HG02759 (cell line): ENCODE data around the gene CSAD.
"Not testable (repeated sequence)": the region's sequence is repeated elsewhere in the genome, so short reads cannot be mapped to it uniquely, and the experiment has no call there.

ENCODE experiments used
- ATAC-seq: cut with Tn5 transposase; IDR thresholded peaks from one replicate; pipeline ENCODE4 v1.9.1; 2021; ENCODE audit warnings: mild to moderate bottlenecking, moderate library complexity; ENCODE audit not compliant: unreplicated experiment

The CSAD gene

GRCh38 chr12:53218551-53219291 lies 38.0 kb upstream of the CSAD start:
- no peak for ATAC-seq

GRCh38 chr12:53217931-53218307 lies 37.2 kb upstream of the CSAD start:
- ATAC-seq, result no peak

DNA sequence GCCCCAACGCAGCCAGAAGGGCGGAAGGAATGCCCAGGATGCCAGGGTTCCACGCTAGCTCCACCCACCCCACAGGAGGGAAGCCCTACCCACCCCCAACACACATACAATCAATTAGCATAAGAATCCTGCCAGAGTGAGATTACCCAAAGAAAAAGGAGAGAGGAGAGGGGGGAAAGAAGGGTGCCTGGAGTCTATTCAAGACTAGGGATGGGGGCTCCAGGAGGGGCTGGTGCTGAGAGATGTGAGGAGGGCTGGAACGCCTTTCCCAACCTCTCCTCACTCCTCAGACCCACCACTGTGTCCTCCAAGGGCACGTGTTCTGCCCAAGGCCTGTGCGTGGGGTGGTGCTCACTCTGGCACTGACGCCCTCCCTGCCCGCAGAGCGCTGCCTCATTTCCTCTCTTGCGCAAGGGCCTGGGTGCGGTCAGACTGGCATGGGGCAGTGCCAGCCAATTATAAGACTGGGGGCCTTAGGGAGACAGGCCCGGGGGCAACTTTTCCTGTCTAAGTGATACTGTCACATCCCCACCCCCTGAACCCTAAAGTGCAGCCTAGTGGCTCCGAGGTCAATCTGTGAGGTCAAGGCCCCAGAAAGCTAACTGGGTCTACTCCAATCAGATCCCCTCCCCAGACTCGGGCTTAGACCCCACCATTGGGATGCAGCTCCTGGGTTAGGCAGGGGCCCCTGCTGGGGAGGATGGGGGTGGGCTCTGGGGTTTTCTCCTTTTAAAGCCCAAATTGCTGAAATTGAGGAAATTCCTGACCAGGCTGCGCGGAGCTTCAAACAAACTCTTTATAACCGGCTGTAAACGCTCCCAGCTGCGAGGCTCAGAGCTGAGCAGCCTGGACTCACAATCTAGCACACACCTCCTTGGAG lies 36.6 kb upstream of the CSAD start:
- no peak for ATAC-seq

- ATAC-seq, result no peak
These were observed 34.8 kb upstream of the CSAD start for GRCh38 chr12:53215497-53215896.

DNA sequence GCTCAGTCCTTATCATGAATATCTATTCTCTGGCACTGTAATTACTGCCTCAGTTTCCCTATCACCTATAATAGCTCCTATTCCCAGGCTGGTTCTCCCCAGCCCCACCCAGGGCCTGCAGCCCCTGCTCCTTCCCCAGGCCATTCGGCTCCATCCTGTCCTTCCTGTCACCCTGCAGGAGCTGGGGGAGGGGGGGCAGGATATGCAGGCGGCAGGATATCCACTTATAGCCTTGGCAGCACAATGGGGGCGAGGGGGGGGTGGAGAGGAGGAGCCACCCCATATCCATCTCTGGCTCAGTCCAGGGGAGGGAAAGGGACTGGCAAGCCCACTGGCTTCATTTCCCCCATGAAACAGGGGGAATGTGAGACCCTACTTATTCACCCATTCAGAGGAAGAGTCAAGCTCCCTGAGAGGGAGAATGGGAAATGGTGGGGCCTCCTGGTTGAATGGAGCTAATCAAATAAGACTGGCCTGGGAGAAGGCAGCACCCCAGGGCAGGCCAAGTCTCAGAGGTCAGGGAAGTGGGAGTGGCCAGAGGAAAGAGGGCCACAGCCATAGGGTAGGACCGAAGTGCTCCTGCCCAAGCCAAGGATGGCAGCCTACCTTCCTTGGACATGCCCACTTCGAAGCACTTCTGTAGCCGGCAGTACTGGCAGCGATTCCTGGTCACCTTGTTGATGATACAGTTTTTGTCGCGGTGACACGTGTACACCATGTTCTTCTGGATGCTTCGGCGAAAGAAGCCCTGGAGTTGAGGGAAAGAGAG lies 34.1 kb upstream of the CSAD start:
- no peak for ATAC-seq

GRCh38 chr12:53214221-53214620 lies 33.5 kb upstream of the CSAD start:
- no peak for ATAC-seq

- ATAC-seq, result peak; percentile 48
These were observed 32.6 kb upstream of the CSAD start for GRCh38 chr12:53213348-53213747.

- ATAC-seq, result no peak
These were observed 32.2 kb upstream of the CSAD start for GRCh38 chr12:53212931-53213330.

GRCh38 chr12:53211476-53212381 lies 31.0 kb upstream of the CSAD start:
- no peak for ATAC-seq

GRCh38 chr12:53210843-53211242 lies 30.1 kb upstream of the CSAD start:
- ATAC-seq, result no peak

GRCh38 chr12:53208877-53209463 lies 28.2 kb upstream of the CSAD start:
- peak; percentile 48 for ATAC-seq

- no peak for ATAC-seq
These were observed 27.7 kb upstream of the CSAD start for GRCh38 chr12:53208435-53208834.

DNA sequence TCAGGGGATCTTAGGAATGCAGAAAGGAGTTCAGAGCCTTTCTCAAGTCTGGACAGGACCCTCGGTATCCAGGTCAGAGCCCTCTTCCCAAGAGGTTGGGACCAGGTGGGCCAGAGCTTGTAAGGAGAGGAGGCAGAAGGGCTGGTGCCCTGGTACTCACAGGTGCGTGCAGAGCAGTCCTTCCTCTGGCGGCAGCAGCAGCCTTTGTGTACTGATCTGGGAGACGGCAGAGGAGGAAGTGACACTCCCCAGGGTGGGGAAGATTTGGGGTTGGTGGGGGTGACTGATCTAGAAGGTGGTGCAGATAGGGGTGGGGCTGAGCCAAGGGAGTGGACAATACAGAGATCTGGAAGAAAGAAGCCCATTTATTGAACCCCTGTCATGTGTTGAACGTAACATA lies 26.3 kb upstream of the CSAD start, which contains the start of gene ITGB7:
Gene ITGB7, minus strand, starts transcription at position 210 of the 400 bp plus-strand sequence. CDS start 6,808 bp downstream, outside the sequence.
- ATAC-seq, result peak; percentile 46

DNA sequence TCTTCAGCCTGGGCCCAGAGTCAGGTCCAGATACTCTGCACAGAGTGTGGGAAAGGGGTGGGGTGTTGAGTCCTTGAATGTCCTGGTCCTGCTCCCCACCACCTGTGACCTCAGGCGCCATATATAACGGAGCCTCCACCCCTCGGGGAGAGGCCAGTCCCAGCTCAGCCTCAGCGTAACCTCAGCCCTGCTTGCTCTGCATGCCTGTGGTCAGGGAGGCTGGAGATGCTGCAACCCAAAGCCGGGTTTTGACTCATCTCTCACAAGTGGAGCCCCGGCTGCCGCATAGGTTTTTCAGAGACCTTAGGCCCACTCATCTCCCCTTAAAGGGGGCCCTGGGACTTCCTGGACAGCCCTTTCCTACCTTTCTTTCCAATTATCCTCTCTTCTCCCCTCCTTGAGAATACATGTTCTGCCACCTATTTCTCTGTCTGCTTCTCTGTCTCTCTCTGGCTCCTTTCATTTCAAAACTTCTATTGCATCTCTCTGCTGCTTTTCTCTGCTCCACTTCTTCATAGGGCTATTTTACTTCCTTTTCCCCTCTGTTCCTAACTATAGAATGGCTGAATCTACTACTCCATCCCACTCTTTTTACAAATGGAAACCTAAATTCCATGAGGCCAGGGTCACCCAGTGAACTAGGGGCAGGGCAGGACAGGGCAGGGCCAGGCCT lies 25.2 kb upstream of the CSAD start:
- peak; percentile 82 for ATAC-seq

DNA sequence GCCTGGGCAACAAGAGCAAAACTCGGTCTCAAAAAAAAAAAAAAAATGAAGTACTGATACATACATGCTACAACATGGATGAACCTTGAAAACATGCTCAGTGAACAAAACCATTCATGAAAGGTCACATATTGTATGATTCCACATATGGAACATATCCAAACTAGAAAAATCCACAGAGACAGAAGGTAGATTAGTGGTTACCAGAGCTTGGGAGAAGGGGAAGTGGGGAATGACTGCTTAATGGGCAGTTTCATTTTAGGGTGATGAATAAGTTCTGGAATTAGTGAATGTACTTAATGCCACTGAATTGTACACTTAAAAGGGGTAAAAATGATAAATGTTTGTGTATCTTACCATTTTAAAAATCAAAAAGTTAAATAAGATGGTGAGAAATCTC lies 23.6 kb upstream of the CSAD start:
- ATAC-seq, result no peak

DNA sequence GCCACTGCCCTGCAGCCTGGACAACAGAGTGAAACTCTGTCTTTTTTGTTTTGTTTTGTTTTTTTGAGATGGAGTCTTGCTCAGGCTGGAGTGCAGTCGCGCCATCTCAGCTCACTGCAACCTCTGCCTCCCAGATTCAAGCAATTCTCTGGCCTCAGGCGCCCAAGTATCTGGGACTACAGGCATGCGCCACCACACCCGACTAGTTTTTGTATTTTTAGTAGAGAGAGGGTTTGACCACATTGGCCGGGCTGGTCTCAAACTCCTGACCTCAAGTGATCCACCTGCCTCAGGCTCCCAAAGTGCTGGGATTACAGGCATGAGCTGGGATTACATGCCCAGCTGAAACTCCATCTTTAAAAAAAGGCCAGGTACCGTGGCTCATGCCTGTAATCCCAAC lies 21.6 kb upstream of the CSAD start:
- not testable (repeated sequence) for ATAC-seq

GRCh38 chr12:53201639-53202038 lies 20.9 kb upstream of the CSAD start:
- ATAC-seq, result no peak

- ATAC-seq, result no peak
These were observed 20.4 kb upstream of the CSAD start for GRCh38 chr12:53201177-53201541.

DNA sequence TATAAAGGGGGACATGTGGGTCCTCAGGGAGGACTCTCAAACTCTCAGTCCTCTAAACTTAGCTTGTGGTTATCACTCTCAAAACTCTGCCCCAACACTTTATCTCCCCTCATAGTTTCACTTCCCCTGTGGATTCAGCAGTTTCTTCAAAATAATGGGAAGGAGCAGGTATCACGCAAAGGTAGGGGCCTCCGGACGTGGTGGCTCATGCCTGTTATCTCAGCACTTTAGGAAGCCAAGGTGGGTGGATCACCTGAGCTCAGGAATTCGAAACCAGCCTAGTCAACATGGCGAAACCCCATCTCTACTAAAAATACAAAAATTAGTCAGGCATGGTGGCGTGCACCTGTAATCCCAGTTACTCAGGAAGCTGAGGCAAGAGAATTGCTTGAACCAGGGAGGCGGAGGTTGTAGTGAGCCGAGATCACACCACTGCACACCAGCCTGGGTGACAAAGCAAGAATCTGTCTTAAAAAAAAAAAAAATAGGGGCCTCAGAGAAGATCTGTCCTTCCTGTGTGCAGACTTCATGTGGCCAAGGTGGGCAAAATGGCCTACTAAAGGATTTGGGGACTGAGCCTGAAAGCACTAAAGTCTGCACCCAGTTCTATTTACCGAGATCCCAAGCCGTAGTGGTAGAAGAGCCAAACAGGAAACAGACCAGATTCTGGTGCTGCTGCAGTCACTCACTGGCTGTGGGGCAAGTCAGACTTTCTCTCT lies 19.9 kb upstream of the CSAD start:
- ATAC-seq, result peak; percentile 64
